Uterus (tissue), 2 donors: ENCODE results near the gene PTPRN2.

Experiments used
- POLR2A ChIP-seq, 2 donors: fragments of 450-650 bp; IDR thresholded peaks; one replicate each; pipeline ENCODE4 v1.6.1; 2016; ENCODE audit warnings: antibody characterized with exemption in 2 of 2, mild to moderate bottlenecking in 1 of 2, moderate library complexity in 1 of 2
- TF ChIP-seq, protein P1 (sequence below), 4 experiments: fragments of 200-600 bp in 2 of 4; fragments of 450-650 bp in 2 of 4; sonication (generic) in 2 of 4; IDR thresholded peaks; one replicate each; pipeline ENCODE4 v1.5.1; 2016 to 2019; ENCODE audit warnings: antibody characterized with exemption in 4 of 4, mild to moderate bottlenecking in 2 of 4, moderate library complexity in 1 of 4

DNA sequence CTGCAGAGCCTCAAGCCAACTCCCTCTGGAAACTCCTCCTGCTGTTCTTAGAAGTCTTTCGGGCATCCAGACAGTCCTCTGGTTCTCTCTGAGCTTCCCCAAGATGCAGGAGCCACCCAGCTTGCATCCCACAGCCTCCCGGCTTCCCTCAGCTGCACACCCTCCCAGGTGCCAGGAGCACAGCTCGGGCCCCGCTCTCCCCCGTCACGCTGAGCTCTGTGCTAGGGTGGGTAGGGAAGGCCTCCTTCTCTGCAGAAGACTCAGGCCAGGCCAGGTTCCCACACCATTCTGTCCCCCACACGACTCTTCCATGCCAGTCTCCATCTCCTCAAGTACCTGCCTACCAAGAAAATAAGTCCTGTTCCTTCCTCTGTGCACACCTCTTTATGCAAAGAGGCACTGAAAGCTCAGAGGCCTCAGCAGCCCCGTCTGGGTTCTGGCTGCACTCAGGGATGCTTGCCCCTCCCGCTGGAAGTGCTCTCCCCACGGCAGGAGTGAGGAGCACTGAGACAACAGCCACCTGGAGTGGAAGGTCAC is 537.1 kb downstream of the PTPRN2 start:
- TF ChIP-seq, protein P1, sequence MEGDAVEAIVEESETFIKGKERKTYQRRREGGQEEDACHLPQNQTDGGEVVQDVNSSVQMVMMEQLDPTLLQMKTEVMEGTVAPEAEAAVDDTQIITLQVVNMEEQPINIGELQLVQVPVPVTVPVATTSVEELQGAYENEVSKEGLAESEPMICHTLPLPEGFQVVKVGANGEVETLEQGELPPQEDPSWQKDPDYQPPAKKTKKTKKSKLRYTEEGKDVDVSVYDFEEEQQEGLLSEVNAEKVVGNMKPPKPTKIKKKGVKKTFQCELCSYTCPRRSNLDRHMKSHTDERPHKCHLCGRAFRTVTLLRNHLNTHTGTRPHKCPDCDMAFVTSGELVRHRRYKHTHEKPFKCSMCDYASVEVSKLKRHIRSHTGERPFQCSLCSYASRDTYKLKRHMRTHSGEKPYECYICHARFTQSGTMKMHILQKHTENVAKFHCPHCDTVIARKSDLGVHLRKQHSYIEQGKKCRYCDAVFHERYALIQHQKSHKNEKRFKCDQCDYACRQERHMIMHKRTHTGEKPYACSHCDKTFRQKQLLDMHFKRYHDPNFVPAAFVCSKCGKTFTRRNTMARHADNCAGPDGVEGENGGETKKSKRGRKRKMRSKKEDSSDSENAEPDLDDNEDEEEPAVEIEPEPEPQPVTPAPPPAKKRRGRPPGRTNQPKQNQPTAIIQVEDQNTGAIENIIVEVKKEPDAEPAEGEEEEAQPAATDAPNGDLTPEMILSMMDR (IDR thresholded peaks at IDR 0.05), result no peak
- no peak for TF ChIP-seq POLR2A (IDR thresholded peaks at IDR 0.05)
